Endothelial cell of umbilical vein (primary cell): ENCODE measurements around the gene FSTL4. TPM values are rescaled to one million over a fixed set of nuclear protein-coding genes. Genes with fewer than 3 reads are reported as not detected.

Source experiments
- BruUV-seq: library from RNA; stranded (reverse); fragments of 400-500 nt; replicated peaks from 2 replicates; lab custom pipeline; 2021; lab: Mats Ljungman, UMichigan
- CTCF ChIA-PET: fragments of 300-600, 350-600 bp; sonication (Branson Sonifier 250); formaldehyde crosslinking; loops from one replicate; lab custom pipeline; 2021; ENCODE audit warnings: antibody characterized with exemption, inconsistent platforms; lab: Charles Lee
- POLR2A ChIA-PET: fragments of 300-600, 350-600 bp; sonication (Branson Sonifier 250); formaldehyde crosslinking; loops from one replicate; lab custom pipeline; 2021; ENCODE audit warnings: antibody characterized with exemption, inconsistent platforms; lab: Charles Lee
- DNase-seq: peaks from one replicate; pipeline ENCODE4 v3.0.0-alpha.2; 2011; ENCODE audit warnings: low read depth, low spot score
- FAIRE-seq: peaks from 2 replicates; lab custom pipeline; 2011; peaks lifted over from hg19 to GRCh38; lab: Jason Lieb, UNC
- H2AFZ ChIP-seq: 2 replicates; pipeline ENCODE4 v1.6.0; 2012; ENCODE audit warnings: low read depth, low read length, control low read depth, inconsistent platforms
- H3K27ac ChIP-seq: 2 replicates; pipeline ENCODE4 v1.5.1; 2011; ENCODE audit warnings: low read depth, mild to moderate bottlenecking, control low read depth, low read length, moderate library complexity; ENCODE audit not compliant: insufficient read depth
- H3K27me3 ChIP-seq, 2 experiments: 2 replicates each; pipeline versions ENCODE4 v1.6.0 to v1.6.1; 2011; ENCODE audit warnings: low read length in 2 of 2, mixed read lengths in 1 of 2; ENCODE audit not compliant: control insufficient read depth in 2 of 2, insufficient read depth in 2 of 2
- H3K36me3 ChIP-seq, 2 experiments: 2 replicates in 1 of 2; 3 replicates in 1 of 2; pipeline ENCODE4 v1.5.1; 2011; ENCODE audit warnings: low read length in 2 of 2, mild to moderate bottlenecking in 1 of 2, moderate library complexity in 1 of 2; ENCODE audit not compliant: control insufficient read depth in 2 of 2, insufficient read depth in 2 of 2; ENCODE audit errors: extremely low read depth in 1 of 2
- H3K4me1 ChIP-seq: 3 replicates; pipeline ENCODE4 v1.5.1; 2011; ENCODE audit warnings: mild to moderate bottlenecking, low read length; ENCODE audit not compliant: control insufficient read depth, insufficient read depth; ENCODE audit errors: extremely low read depth
- H3K4me2 ChIP-seq: 2 replicates; pipeline ENCODE4 v1.6.1; 2011; ENCODE audit warnings: low read length, control low read depth, mixed read lengths; ENCODE audit not compliant: insufficient read depth
- H3K4me3 ChIP-seq, 3 experiments: fragments of 200-600 bp in 1 of 3; sonication (generic), shearing (Covaris generic) in 1 of 3; replicated peaks in 1 of 3; 2 replicates each; pipeline ENCODE4 v1.5.1; 2011 to 2016; ENCODE audit warnings: control low read depth in 3 of 3, low read length in 3 of 3, mild to moderate bottlenecking in 2 of 3, inconsistent platforms in 1 of 3, low read depth in 1 of 3, moderate library complexity in 1 of 3; ENCODE audit not compliant: insufficient read depth in 1 of 3
- H3K79me2 ChIP-seq: 2 replicates; pipeline ENCODE4 v1.6.0; 2012; ENCODE audit warnings: low read length, inconsistent platforms; ENCODE audit not compliant: control insufficient read depth, insufficient read depth
- H3K9ac ChIP-seq: replicated peaks from 2 replicates; pipeline ENCODE3; 2011; ENCODE audit warnings: low read length, control low read depth; ENCODE audit not compliant: insufficient read depth; ENCODE audit errors: extremely low read depth
- H3K9me1 ChIP-seq: replicated peaks from 3 replicates; pipeline ENCODE4 v1.6.0; 2011; ENCODE audit warnings: mild to moderate bottlenecking, low read length; ENCODE audit not compliant: control insufficient read depth, insufficient read depth; ENCODE audit errors: extremely low read depth
- H3K9me3 ChIP-seq: replicated peaks from 2 replicates; pipeline ENCODE4 v1.5.1; 2012; ENCODE audit warnings: low read length, inconsistent platforms; ENCODE audit not compliant: control insufficient read depth, insufficient read depth
- H4K20me1 ChIP-seq: replicated peaks from 2 replicates; pipeline ENCODE3; 2011; ENCODE audit warnings: mild to moderate bottlenecking, low read length; ENCODE audit not compliant: control insufficient read depth, insufficient read depth; ENCODE audit errors: extremely low read depth
- EZH2 ChIP-seq: IDR thresholded peaks from 2 replicates; pipeline ENCODE4 v1.6.1; 2012; ENCODE audit warnings: borderline replicate concordance, low read depth, mild to moderate bottlenecking, moderate library complexity, low read length, inconsistent platforms; ENCODE audit not compliant: severe bottlenecking
- FOS ChIP-seq: IDR thresholded peaks from 2 replicates; pipeline ENCODE4 v1.6.1; 2011; ENCODE audit warnings: mild to moderate bottlenecking, low read length, moderate library complexity, borderline replicate concordance; ENCODE audit not compliant: insufficient read depth
- GATA2 ChIP-seq: IDR thresholded peaks from 2 replicates; pipeline ENCODE4 v1.7.0; 2011; ENCODE audit warnings: low read depth, mild to moderate bottlenecking, moderate library complexity, mixed read lengths, low read length; ENCODE audit not compliant: insufficient read length, insufficient read depth
- JUN ChIP-seq: IDR thresholded peaks from 2 replicates; pipeline ENCODE4 v1.6.1; 2011; ENCODE audit warnings: borderline replicate concordance, low read depth; ENCODE audit not compliant: insufficient read length, insufficient read depth
- MYC ChIP-seq: IDR thresholded peaks from one replicate; pipeline ENCODE4 v1.6.1; 2011; ENCODE audit warnings: mild to moderate bottlenecking, low read depth, low read length
- POLR2A ChIP-seq: IDR thresholded peaks from 2 replicates; pipeline ENCODE4 v1.6.1; 2012; ENCODE audit warnings: low read depth, mild to moderate bottlenecking, control low read depth, low read length
- POLR2AphosphoS5 ChIP-seq: IDR thresholded peaks from 2 replicates; pipeline ENCODE4 v1.6.1; 2012; ENCODE audit warnings: low read depth, mild to moderate bottlenecking, control low read depth, low read length, moderate library complexity; ENCODE audit not compliant: insufficient read depth
- dilution Hi-C: fragments of 300-500 bp; cut with MboI; formaldehyde crosslinking; loops from one replicate; pipeline ENCODE4 v1.15.0; 2019; ENCODE audit warnings: low sequenced_read_pairs; ENCODE audit not compliant: extremely low pct_ligation_motif_present
- intact Hi-C: fragments of 100-400 bp; cut with micrococcal nuclease; formaldehyde crosslinking; loops from one replicate; pipeline ENCODE4 v1.10.0; 2022
- polyA plus RNA-seq, 4 experiments: library from polyadenylated mRNA; depleted of rRNA in 3 of 4; stranded (reverse) in 3 of 4; unstranded in 1 of 4; fragments of >200 nt; gene quantifications; 2 replicates each; pipeline versions ENCODE4 v1.2.1 to v1.2.3, GENCODE V29; 2011 to 2012; ENCODE audit warnings: missing spikeins in 1 of 4
- total RNA-seq: library from RNA; stranded (reverse); gene quantifications from 2 replicates; pipeline ENCODE4 v1.2.3, GENCODE V29; 2021
- TF ChIP-seq, protein P1 (sequence below), 2 donors: IDR thresholded peaks; 1 replicate in 1 of 2; 2 replicates in 1 of 2; pipeline ENCODE4 v1.5.1; 2011; ENCODE audit warnings: low read length in 2 of 2, mild to moderate bottlenecking in 2 of 2, moderate library complexity in 2 of 2, control low read depth in 1 of 2, inconsistent platforms in 1 of 2, low read depth in 1 of 2; ENCODE audit not compliant: insufficient read depth in 1 of 2; ENCODE audit errors: extremely low read depth in 1 of 2
- TF ChIP-seq, protein P2 (sequence below): IDR thresholded peaks from 2 replicates; pipeline ENCODE4 v1.6.1; 2011; ENCODE audit not compliant: insufficient read depth, insufficient read length

The FSTL4 gene
- total and polyA plus RNA-seq, 2 donors (not counting 3 experiments of a cell fraction or from before 2014, with no cell fraction given), result 0.18 TPM; not detected in 1

DNA sequence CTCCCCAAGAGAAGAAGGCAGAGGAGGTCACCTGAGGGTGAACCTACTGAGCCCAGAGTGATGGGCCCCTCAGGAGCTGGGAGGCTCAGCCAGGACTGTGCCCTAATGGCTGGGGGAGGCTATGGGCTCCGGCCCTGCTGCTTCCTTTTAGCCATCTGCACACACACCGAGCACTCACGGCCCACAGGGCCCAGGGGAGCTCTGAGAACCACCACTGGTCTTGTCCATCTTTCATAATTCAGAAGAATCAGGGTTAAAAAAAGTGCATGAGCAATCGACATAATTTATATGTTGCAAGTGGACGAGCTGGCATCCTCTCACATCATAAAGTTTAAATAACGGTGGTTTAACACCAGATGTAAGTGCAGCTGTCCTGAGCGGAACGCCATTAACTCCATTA lies 162.1 kb downstream of the FSTL4 start:
- H3K4me3 ChIP-seq, result no peak overlapping the region

DNA sequence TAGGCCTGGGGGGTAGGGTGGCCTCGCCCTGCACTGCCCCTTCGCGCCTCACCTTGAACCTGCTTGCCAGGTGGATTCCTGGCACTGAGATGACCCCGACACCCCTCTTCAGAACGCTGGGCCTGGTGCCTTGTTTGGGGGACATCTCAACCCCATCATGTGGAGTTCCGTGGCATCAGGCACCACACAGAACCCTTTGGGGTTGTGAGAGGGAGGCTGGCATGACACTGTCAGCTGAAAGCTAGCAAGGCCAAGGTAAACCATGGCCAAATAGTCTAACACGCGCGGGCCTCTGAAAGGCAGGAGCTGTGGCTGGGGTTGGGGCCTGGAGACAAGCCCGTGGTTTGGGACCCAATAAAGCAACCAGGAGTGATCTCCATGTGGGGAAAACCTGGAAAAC lies 163.2 kb downstream of the FSTL4 start:
- TF ChIP-seq, protein P1, sequence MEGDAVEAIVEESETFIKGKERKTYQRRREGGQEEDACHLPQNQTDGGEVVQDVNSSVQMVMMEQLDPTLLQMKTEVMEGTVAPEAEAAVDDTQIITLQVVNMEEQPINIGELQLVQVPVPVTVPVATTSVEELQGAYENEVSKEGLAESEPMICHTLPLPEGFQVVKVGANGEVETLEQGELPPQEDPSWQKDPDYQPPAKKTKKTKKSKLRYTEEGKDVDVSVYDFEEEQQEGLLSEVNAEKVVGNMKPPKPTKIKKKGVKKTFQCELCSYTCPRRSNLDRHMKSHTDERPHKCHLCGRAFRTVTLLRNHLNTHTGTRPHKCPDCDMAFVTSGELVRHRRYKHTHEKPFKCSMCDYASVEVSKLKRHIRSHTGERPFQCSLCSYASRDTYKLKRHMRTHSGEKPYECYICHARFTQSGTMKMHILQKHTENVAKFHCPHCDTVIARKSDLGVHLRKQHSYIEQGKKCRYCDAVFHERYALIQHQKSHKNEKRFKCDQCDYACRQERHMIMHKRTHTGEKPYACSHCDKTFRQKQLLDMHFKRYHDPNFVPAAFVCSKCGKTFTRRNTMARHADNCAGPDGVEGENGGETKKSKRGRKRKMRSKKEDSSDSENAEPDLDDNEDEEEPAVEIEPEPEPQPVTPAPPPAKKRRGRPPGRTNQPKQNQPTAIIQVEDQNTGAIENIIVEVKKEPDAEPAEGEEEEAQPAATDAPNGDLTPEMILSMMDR (IDR thresholded peaks at IDR 0.05; ENCODE audit: extremely low read depth in 1 of 2, insufficient read depth in 1 of 2, low read depth in 1 of 2, low read length in 2 of 2), result no peak
- TF ChIP-seq, protein P2, sequence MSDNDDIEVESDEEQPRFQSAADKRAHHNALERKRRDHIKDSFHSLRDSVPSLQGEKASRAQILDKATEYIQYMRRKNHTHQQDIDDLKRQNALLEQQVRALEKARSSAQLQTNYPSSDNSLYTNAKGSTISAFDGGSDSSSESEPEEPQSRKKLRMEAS, result no peak
- TF ChIP-seq POLR2AphosphoS5 (no peak), JUN (no peak), POLR2A (no peak), FOS (no peak), GATA2 (no peak), MYC (no peak), EZH2 (no peak)
- Histone ChIP-seq H3K9me3 (no peaks in the 10 kb centered on the region), H3K4me1 (no peaks in the 10 kb centered on the region), H3K9ac (no peak overlapping the region), H3K4me3 (no peak overlapping the region), H4K20me1 (no peaks in the 10 kb centered on the region), H3K27ac (no peak overlapping the region), H3K79me2 (no peaks in the 10 kb centered on the region), H3K36me3 (no peaks in the 10 kb centered on the region), H3K27me3 (peaks cover 0 to 2% of the 10 kb centered on the region in 2 experiments), H3K4me2 (no peak overlapping the region), H3K9me1 (no peaks in the 10 kb centered on the region), H2AFZ (no peak overlapping the region)
- dilution Hi-C loops (no loop called here), intact Hi-C loops (no loop called here)
- FAIRE-seq (no peak), DNase-seq (no peak)
- ChIA-PET CTCF (no interaction called here), POLR2A (no interaction called here)
- BruUV-seq, result no TSS peak

More for the DNA sequence above, 162.1 kb downstream of the FSTL4 start:
- POLR2A ChIA-PET, result no interaction called here
- intact Hi-C loops (no loop called here), dilution Hi-C loops (no loop called here)
- CTCF ChIA-PET, result interaction anchor here (1.1 to 2.2 kb wide), 2 partner anchors 10 to 27 kb away, joined by 4 to 7 read pairs; no protein-coding TSS in a partner anchor
- H3K4me2 ChIP-seq, result no peak overlapping the region
- peaks cover 0 to 2% of the 10 kb centered on the region in 2 experiments for H3K27me3 ChIP-seq
- H3K27ac ChIP-seq, result no peak overlapping the region
- H2AFZ ChIP-seq, result no peak overlapping the region
- H3K9me3 ChIP-seq, result no peaks in the 10 kb centered on the region
- H3K9me1 ChIP-seq, result no peaks in the 10 kb centered on the region
- no peak overlapping the region for H3K9ac ChIP-seq
- no peak for TF ChIP-seq MYC
- no peak for TF ChIP-seq POLR2AphosphoS5
- no peaks in the 10 kb centered on the region for H3K36me3 ChIP-seq
- DNase-seq (no peak), FAIRE-seq (no peak)
- H3K4me1 ChIP-seq, result no peaks in the 10 kb centered on the region
- BruUV-seq, result no TSS peak
- no peaks in the 10 kb centered on the region for H3K79me2 ChIP-seq
- no peaks in the 10 kb centered on the region for H4K20me1 ChIP-seq
